SK-N-SH (cell line): ENCODE data around the gene NPAT.

ENCODE experiments used
- CHD2 ChIP-seq: fragments of 150-350 bp; IDR thresholded peaks from 2 replicates; pipeline ENCODE4 v1.6.1; 2018; ENCODE audit warnings: low read length; ENCODE audit not compliant: partially characterized antibody
- CTCF ChIP-seq: fragments of 200-600 bp; sonication (generic); IDR thresholded peaks from 2 replicates; pipeline ENCODE4 v1.6.1; 2017; ENCODE audit warnings: antibody characterized with exemption, mild to moderate bottlenecking, moderate library complexity
- FOXM1 ChIP-seq: IDR thresholded peaks from 2 replicates; pipeline ENCODE4 v1.4.0; 2012; ENCODE audit warnings: low read depth, mild to moderate bottlenecking
- GATA2 ChIP-seq: sonication (generic); formaldehyde crosslinking; IDR thresholded peaks from 2 replicates; pipeline ENCODE4 v1.5.0; 2020; ENCODE audit warnings: mild to moderate bottlenecking, missing genetic modification reagents
- MAX ChIP-seq: IDR thresholded peaks from 2 replicates; pipeline ENCODE4 v1.4.0; 2012; ENCODE audit warnings: low read depth
- POLR2AphosphoS5 ChIP-seq: IDR thresholded peaks from 2 replicates; pipeline ENCODE4 v1.6.1; 2012; ENCODE audit warnings: low read depth, low read length
- RFX5 ChIP-seq: IDR thresholded peaks from 2 replicates; pipeline ENCODE4 v1.6.1; 2012; ENCODE audit warnings: mild to moderate bottlenecking, improper control_type of control experiment, low read length

- TF ChIP-seq CTCF: no peak
- TF ChIP-seq CHD2: no peak
- no peak for TF ChIP-seq MAX
- TF ChIP-seq GATA2 (CRISPR knock-in tag): no peak
- no peak for TF ChIP-seq FOXM1
- TF ChIP-seq RFX5: no peak
- TF ChIP-seq POLR2AphosphoS5: no peak
These were observed 111.3 kb downstream of the NPAT start for GRCh38 chr11:108111126-108111525.
